Testis (tissue), 2 donors: Measurements from ENCODE around the gene IRAK1.

Experiments
- POLR2A ChIP-seq: fragments of 450-650 bp; IDR thresholded peaks from one replicate; pipeline ENCODE4 v1.6.1; 2017; ENCODE audit warnings: antibody characterized with exemption, mild to moderate bottlenecking, moderate library complexity
- TF ChIP-seq, protein P1 (sequence below), 3 experiments: fragments of 450-650 bp in 2 of 3; fragments of 200-600 bp in 1 of 3; sonication (generic) in 1 of 3; IDR thresholded peaks; one replicate each; pipeline ENCODE4 v1.5.1; 2016 to 2019; ENCODE audit warnings: antibody characterized with exemption in 3 of 3, mild to moderate bottlenecking in 2 of 3, moderate library complexity in 1 of 3

DNA sequence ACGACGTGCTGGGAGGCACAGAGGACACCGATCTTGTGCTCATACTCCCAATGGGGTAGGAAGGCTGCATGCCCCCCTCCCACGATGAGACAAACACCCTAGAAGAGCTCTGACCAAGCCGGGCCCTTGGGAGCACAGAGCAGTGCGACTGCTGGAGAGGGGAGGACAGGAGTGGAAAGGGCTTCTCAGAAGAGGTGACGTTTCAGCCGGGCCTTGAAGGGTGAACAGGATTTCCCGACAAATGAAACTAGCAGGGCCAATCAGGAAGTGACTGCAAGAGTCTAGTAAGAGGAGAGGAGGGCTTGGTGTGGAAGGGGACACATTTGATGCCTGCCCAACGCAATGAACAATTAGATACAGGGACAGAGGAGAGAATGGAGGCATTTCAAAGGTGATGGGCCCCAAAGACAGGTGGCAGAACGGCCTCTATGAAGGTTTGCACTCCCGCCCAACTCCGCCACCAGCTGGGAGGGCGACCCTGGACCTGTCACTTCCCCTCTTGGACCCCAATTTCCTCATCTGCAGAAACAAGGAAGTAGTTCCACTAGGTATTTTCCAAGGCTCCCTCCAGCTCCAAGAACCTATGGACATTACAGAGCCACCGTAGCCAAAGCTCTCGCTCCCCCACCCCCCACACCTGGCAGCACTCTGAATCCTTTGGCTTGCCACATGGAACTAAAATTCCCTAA, 52.0 kb downstream of the IRAK1 start:
- TF ChIP-seq POLR2A: no peak
- TF ChIP-seq, protein P1, sequence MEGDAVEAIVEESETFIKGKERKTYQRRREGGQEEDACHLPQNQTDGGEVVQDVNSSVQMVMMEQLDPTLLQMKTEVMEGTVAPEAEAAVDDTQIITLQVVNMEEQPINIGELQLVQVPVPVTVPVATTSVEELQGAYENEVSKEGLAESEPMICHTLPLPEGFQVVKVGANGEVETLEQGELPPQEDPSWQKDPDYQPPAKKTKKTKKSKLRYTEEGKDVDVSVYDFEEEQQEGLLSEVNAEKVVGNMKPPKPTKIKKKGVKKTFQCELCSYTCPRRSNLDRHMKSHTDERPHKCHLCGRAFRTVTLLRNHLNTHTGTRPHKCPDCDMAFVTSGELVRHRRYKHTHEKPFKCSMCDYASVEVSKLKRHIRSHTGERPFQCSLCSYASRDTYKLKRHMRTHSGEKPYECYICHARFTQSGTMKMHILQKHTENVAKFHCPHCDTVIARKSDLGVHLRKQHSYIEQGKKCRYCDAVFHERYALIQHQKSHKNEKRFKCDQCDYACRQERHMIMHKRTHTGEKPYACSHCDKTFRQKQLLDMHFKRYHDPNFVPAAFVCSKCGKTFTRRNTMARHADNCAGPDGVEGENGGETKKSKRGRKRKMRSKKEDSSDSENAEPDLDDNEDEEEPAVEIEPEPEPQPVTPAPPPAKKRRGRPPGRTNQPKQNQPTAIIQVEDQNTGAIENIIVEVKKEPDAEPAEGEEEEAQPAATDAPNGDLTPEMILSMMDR (IDR thresholded peaks at IDR 0.05): no peak
